ENCODE data around the gene CD44.

GRCh38 chr11:35112846-35113105 lies 26.2 kb upstream of the CD44 start:
- TF ChIP-seq EZH2 (IDR thresholded peaks at IDR 0.05; ENCODE audit: low read length, missing control alignments), result no peak
- TF ChIP-seq CTCF (conservative IDR thresholded peaks at IDR 0.05 in 1 of 2, IDR thresholded peaks at IDR 0.05 in 1 of 2; ENCODE audit: low read depth in 1 of 2, low read length in 2 of 2), result no peak
